ENCODE results near the gene CHTF8.

- TF ChIP-seq CTCF (IDR thresholded peaks at IDR 0.05; ENCODE audit: low read length) (no peak), EZH2 (IDR thresholded peaks at IDR 0.05; ENCODE audit: borderline replicate concordance, low read length) (no peak)
Observed at GRCh38 chr16:69115837-69116236, 16.6 kb downstream of the CHTF8 start.
